ENCODE data around the gene ZEB2. TPM values are rescaled to one million over a fixed set of nuclear protein-coding genes. Genes with fewer than 3 reads are reported as not detected.

The ZEB2 gene
- total RNA-seq, 4 donors from 2014 or later, result 35.9 to 177 (median 120) TPM

DNA sequence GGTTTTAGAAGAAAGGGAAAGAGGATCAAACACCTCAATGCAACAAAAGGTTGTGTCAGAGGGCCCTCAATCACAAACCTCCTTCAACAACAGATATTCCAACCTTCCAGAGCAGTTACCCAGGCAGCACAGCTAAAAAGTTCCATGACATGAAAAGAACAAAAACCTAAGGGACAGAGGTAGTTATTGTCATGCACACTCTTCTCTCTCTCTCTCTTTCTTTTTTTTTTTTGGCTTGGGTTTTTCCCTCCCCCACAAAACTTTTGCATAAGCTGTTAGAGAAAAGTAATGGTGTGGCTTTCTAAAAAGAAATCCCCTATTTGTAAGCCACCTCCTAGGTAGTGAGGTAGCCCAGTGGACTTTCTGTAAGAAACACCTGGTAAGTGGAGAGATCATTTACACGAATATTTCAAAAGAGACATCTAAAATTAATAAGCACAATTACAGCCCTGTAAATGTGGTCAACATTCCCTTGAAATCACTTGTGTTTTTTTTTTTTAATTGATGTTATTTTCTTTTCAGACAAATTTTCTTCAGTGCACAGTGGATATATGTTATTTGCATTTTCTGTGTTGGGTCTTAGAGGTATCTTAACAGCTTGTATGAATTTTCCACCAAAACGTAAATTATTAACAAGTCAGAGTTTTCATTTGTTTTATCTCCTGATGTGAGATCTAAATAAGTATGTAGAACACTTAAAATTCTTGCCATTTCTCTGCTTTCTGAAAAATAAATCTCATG, 48.4 kb downstream of the ZEB2 start:
- H3K27ac ChIP-seq, result no peak overlapping the region
- no peaks in the 10 kb centered on the region for H3K9me3 ChIP-seq
- no peak for TF ChIP-seq POLR2A (IDR thresholded peaks at IDR 0.05)
- TF ChIP-seq, protein P1, sequence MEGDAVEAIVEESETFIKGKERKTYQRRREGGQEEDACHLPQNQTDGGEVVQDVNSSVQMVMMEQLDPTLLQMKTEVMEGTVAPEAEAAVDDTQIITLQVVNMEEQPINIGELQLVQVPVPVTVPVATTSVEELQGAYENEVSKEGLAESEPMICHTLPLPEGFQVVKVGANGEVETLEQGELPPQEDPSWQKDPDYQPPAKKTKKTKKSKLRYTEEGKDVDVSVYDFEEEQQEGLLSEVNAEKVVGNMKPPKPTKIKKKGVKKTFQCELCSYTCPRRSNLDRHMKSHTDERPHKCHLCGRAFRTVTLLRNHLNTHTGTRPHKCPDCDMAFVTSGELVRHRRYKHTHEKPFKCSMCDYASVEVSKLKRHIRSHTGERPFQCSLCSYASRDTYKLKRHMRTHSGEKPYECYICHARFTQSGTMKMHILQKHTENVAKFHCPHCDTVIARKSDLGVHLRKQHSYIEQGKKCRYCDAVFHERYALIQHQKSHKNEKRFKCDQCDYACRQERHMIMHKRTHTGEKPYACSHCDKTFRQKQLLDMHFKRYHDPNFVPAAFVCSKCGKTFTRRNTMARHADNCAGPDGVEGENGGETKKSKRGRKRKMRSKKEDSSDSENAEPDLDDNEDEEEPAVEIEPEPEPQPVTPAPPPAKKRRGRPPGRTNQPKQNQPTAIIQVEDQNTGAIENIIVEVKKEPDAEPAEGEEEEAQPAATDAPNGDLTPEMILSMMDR (IDR thresholded peaks at IDR 0.05), result no peak
- no peaks in the 10 kb centered on the region for H3K36me3 ChIP-seq
- no peaks in the 10 kb centered on the region for H3K27me3 ChIP-seq
- intact Hi-C loops (cut with DNase I; ENCODE audit: low total_unique reads), result no loop called here
- no peak for DNase-seq
- H3K4me3 ChIP-seq, result no peak overlapping the region
- no peaks in the 10 kb centered on the region for H3K4me1 ChIP-seq

DNA sequence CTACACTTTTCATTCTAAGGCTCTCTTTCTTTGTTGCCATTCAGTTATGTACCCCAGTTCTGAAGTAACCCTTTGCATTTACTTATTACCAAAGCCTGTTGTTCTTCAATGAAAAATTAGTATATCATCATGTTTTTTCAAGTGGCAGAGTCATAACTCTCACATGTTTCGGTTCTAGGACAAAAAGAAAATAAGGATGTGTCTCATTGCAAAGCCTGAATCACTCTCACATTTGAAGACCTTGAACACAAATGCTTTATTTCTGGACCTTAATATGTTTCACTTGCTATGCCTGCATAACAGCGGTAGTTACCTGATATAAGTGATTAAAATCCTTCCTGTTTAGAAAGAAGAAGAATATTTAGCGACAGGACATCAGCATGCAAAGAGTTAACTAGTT, 49.1 kb downstream of the ZEB2 start:
- intact Hi-C loops (cut with DNase I; ENCODE audit: low total_unique reads), result no loop called here
- H3K9me3 ChIP-seq, result no peaks in the 10 kb centered on the region
- H3K4me1 ChIP-seq, result no peaks in the 10 kb centered on the region
- no peaks in the 10 kb centered on the region for H3K27me3 ChIP-seq
- DNase-seq, result no peak
- H3K36me3 ChIP-seq, result no peaks in the 10 kb centered on the region
- no peak overlapping the region for H3K4me3 ChIP-seq
- no peak overlapping the region for H3K27ac ChIP-seq
- TF ChIP-seq POLR2A (IDR thresholded peaks at IDR 0.05), result no peak
- TF ChIP-seq, protein P1 (IDR thresholded peaks at IDR 0.05), result no peak

DNA sequence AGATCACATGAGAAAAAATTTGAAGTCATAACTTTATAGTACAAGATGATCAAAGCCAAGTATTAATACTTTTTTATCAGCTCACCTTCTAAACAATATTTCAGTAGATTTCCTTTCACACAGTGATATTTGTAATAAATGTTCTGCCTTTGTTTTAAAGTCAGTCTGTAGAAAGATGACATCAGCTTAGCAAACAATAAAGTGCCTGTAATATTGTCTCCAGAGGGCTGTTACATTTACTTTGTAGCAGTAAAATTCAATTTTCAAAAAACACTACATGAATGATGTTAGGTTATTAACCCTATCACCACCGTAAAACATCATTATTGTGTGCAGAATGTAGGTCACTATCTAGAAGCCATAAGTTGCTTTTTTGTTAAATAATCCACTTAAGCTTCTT, 49.6 kb downstream of the ZEB2 start:
- Histone ChIP-seq H3K27me3 (no peaks in the 10 kb centered on the region), H3K36me3 (no peaks in the 10 kb centered on the region), H3K4me3 (no peak overlapping the region), H3K4me1 (no peaks in the 10 kb centered on the region), H3K9me3 (no peaks in the 10 kb centered on the region), H3K27ac (no peak overlapping the region)
- intact Hi-C loops (cut with DNase I; ENCODE audit: low total_unique reads), result no loop called here
- no peak for DNase-seq
- no peak for TF ChIP-seq POLR2A (IDR thresholded peaks at IDR 0.05)
- TF ChIP-seq, protein P1 (IDR thresholded peaks at IDR 0.05), result no peak

DNA sequence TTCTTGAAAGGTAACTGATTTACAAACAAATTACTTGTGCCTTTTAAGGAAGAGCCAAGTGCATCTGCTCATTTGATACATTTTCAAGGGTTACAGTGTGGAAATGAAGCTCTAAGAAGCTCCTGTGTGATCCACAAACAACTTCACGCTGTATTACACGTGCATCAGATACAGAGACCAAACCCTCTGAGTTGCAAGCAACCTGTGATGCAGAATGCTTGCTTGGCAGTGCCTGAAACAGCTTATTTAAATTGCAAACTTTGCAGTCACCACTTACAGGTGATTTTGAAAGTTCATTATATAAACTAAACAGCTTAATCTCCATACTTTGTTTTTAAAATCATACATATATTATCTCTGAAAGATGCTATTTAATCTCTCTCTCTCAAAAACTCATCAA, 50.1 kb downstream of the ZEB2 start:
- DNase-seq, result no peak
- H3K27me3 ChIP-seq, result no peaks in the 10 kb centered on the region
- no peak for TF ChIP-seq POLR2A (IDR thresholded peaks at IDR 0.05)
- TF ChIP-seq, protein P1 (IDR thresholded peaks at IDR 0.05), result no peak
- H3K27ac ChIP-seq, result no peak overlapping the region
- H3K4me1 ChIP-seq, result no peaks in the 10 kb centered on the region
- intact Hi-C loops (cut with DNase I; ENCODE audit: low total_unique reads), result no loop called here
- no peak overlapping the region for H3K4me3 ChIP-seq
- no peaks in the 10 kb centered on the region for H3K36me3 ChIP-seq
- H3K9me3 ChIP-seq, result no peaks in the 10 kb centered on the region

DNA sequence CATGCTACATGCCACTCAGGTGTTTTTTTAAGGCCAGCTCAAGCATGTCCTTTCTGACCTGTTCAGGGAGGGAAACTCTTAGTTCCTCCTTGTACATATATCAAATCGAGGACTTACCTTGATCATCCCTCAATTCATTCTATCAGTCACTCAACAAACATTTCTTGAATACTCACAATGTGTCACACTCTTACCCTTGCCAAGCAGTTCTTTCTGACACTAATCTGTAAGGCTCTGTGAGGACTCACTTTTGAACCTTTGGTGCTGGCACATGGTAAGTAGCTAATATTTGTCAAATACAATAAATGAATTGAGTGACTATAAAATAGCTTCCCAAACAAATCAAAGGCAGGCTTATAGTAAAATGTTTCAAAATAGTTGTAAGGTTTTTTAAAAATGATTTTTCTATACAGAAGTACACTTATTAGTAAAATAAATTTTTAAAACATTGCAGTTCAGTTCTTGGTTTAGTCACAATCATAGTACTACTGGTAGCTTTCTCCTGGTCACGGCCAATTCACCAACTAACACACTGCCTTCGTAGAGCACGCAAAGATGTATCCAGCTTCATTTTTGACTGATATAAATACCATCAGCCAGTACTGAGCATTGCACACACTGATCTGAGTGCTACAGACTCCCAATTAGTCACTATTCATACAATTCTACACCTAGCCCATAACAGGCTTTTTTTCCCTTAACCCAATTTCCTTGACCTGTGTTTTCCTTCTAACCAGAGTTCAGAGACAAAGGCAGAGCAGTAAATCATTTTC, 50.9 kb downstream of the ZEB2 start:
- no peak for DNase-seq
- H3K27ac ChIP-seq, result no peak overlapping the region
- no peaks in the 10 kb centered on the region for H3K27me3 ChIP-seq
- no peaks in the 10 kb centered on the region for H3K4me1 ChIP-seq
- no peaks in the 10 kb centered on the region for H3K9me3 ChIP-seq
- H3K4me3 ChIP-seq, result no peak overlapping the region
- no peaks in the 10 kb centered on the region for H3K36me3 ChIP-seq
- intact Hi-C loops (cut with DNase I; ENCODE audit: low total_unique reads), result no loop called here
- no peak for TF ChIP-seq POLR2A (IDR thresholded peaks at IDR 0.05)
- TF ChIP-seq, protein P1 (IDR thresholded peaks at IDR 0.05), result no peak

Measured in uterus (tissue), 4 donors.